ENCODE data around the gene ARFGAP1. TPM values are rescaled to one million over a fixed set of nuclear protein-coding genes. Genes with fewer than 3 reads are reported as not detected.

Gene ARFGAP1
- total and polyA plus RNA-seq, 2 of the 4 experiments (the other 2 are of a cell fraction) = 59.1 to 194 TPM

DNA sequence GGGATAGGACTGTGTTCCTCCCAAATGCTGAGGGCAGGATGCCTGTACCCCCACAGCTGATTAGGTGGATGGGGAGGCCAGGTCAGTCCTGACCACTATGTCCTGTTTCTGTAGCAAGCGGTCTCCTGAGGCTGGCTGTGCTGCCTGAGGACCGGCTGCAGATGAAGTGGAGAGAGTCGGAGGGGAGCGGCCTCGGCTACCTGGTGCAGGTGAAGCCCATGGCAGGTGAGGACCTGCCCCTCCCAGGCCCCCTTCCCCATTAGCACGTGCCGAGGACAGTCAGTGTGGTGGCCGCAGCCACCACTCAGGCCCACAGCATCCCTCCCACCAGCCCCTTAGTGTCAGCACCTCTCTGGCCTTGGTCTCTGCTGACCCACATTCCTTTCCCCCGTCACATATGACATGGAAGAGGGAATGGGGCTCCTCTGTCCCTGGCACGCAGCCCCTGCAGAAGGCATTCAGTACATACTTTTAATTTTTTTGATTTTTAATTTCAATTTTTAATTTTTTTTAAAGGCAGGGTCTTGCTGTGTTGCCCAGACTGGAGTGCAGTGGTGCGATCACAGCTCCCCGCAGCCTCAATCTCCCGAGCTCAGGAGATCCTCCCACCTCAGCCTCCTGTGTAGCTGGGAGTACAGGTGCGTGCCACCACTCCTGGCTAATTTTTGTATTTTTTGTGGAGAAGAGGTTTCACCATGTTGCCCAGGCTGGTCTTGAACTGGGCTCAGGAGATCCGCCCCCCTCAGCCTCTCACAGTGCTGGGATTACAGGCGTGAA lies 25.4 kb downstream of the ARFGAP1 start:
- Histone ChIP-seq H3K4me2 (ENCODE audit: low read depth, low read length) (no peak overlapping the region), H2BK20ac (ENCODE audit: low read depth, low read length) (no peak overlapping the region), H3K4me1 (ENCODE audit: control insufficient read depth, insufficient read depth, low read length) (no peaks in the 10 kb centered on the region), H3K9me3 (ENCODE audit: control insufficient read depth, insufficient read depth, low read length) (peaks cover 2% of the 10 kb centered on the region; the same call in 1 of the 2 replicates), H4K8ac (ENCODE audit: low read depth in 2 of 2, low read length in 2 of 2) (no peak overlapping the region), H2AFZ (replicated peaks; ENCODE audit: low read length, poor library complexity) (no peak overlapping the region), H2AK9ac (replicated peaks; ENCODE audit: low read depth, low read length, poor library complexity) (no peak overlapping the region), H4K5ac (ENCODE audit: low read depth, low read length) (no peak overlapping the region), H3K36me3 (ENCODE audit: control insufficient read depth, insufficient read depth, low read length) (no peaks in the 10 kb centered on the region), H2AK5ac (ENCODE audit: low read depth, low read length) (no peak overlapping the region), H3K27ac (ENCODE audit: insufficient read depth, low read length) (no peak overlapping the region), H3K14ac (replicated peaks; ENCODE audit: low read depth, low read length) (no peak overlapping the region), H2BK15ac (ENCODE audit: low read depth, low read length) (no peak overlapping the region), H3K4ac (ENCODE audit: low read depth, low read length) (no peak overlapping the region), H3K23ac (ENCODE audit: low read depth, low read length) (no peak overlapping the region), H3K79me1 (ENCODE audit: low read depth in 1 of 2, low read length in 2 of 2) (no peaks in the 10 kb centered on the region), H3K4me3 (ENCODE audit: insufficient read depth, low read depth, low read length) (no peak overlapping the region), H3K27me3 (ENCODE audit: control insufficient read depth, insufficient read depth, low read length) (peaks cover 42% of the 10 kb centered on the region), H3K9me1 (ENCODE audit: insufficient read depth, low read length) (no peaks in the 10 kb centered on the region), H2BK120ac (ENCODE audit: low read depth, low read length) (no peak overlapping the region), H4K91ac (ENCODE audit: insufficient read depth, low read depth, low read length) (no peak overlapping the region), H3K18ac (ENCODE audit: low read depth, low read length) (no peak overlapping the region), H2BK5ac (ENCODE audit: low read depth, low read length, poor library complexity, severe bottlenecking) (no peak overlapping the region), H3K56ac (ENCODE audit: extremely low read depth, insufficient read depth, low read length) (no peak overlapping the region), H3K9ac (ENCODE audit: low read depth, low read length) (no peak overlapping the region), H4K20me1 (ENCODE audit: insufficient read depth, low read length) (peaks cover 4% of the 10 kb centered on the region)
- TF ChIP-seq FOS (IDR thresholded peaks at IDR 0.05; ENCODE audit: low read depth, low read length) = no peak
- TF ChIP-seq, protein P1, sequence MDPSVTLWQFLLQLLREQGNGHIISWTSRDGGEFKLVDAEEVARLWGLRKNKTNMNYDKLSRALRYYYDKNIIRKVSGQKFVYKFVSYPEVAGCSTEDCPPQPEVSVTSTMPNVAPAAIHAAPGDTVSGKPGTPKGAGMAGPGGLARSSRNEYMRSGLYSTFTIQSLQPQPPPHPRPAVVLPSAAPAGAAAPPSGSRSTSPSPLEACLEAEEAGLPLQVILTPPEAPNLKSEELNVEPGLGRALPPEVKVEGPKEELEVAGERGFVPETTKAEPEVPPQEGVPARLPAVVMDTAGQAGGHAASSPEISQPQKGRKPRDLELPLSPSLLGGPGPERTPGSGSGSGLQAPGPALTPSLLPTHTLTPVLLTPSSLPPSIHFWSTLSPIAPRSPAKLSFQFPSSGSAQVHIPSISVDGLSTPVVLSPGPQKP (IDR thresholded peaks at IDR 0.05; ENCODE audit: borderline replicate concordance, low read depth, low read length) = no peak
- no peak for TF ChIP-seq RAD21 (IDR thresholded peaks at IDR 0.05; ENCODE audit: low read length)
- TF ChIP-seq RFX5 (IDR thresholded peaks at IDR 0.05; ENCODE audit: low read depth, low read length) = no peak
- no peak for TF ChIP-seq SMC3 (IDR thresholded peaks at IDR 0.05; ENCODE audit: low read depth, low read length)
- TF ChIP-seq CHD1 (IDR thresholded peaks at IDR 0.05; ENCODE audit: low read depth, low read length) = no peak
- no peak for TF ChIP-seq MXI1 (IDR thresholded peaks at IDR 0.05; ENCODE audit: borderline replicate concordance, low read depth, low read length)
- no peak for TF ChIP-seq NFE2L2 (IDR thresholded peaks at IDR 0.05; ENCODE audit: low read depth, low read length)
- no peak for TF ChIP-seq USF2 (IDR thresholded peaks at IDR 0.05; ENCODE audit: low read depth, low read length)
- intact Hi-C loops (cut with micrococcal nuclease) = no loop called here
- dilution Hi-C loops (cut with HindIII; ENCODE audit: low sequenced_read_pairs, unreplicated experiment) = no loop called here
- no peak for ATAC-seq (ENCODE audit: low read depth)
- BruUV-seq (replicated peaks) = no TSS peak
- in situ Hi-C loops (cut with MboI; ENCODE audit: low sequenced_read_pairs) = no loop called here
- WGBS, 2 experiments (ENCODE audit: extremely low coverage in 2 of 2, insufficient read length in 1 of 2) = 80% methylated on average over 1 of the region's 16 CpGs; no CpG with 5 or more reads in 1 of the 2 experiments
- CTCF ChIA-PET = no interaction called here
- DNase-seq = no peak
- POLR2A ChIA-PET (ENCODE audit: unreplicated experiment) = no interaction called here
